ENCODE measurements around the gene C16orf82.

The C16orf82 gene

GRCh38 chr16:27113341-27113841, 46.7 kb downstream of the C16orf82 start:
- H3K36me3 ChIP-seq (ENCODE audit: control insufficient read depth, insufficient read depth, low read length) = no peaks in the 10 kb centered on the region
- no peak overlapping the region for H3K4me3 ChIP-seq (ENCODE audit: low read length)
- no peak overlapping the region for H3K27ac ChIP-seq (ENCODE audit: low read depth, low read length)
- no peaks in the 10 kb centered on the region for H3K27me3 ChIP-seq (ENCODE audit: control insufficient read depth, insufficient read depth, low read length)
- H3K9ac ChIP-seq (ENCODE audit: low read length) = no peak overlapping the region
- peaks cover 2% of the 10 kb centered on the region for H3K4me1 ChIP-seq (ENCODE audit: control insufficient read depth, insufficient read depth, low read length)

DNA sequence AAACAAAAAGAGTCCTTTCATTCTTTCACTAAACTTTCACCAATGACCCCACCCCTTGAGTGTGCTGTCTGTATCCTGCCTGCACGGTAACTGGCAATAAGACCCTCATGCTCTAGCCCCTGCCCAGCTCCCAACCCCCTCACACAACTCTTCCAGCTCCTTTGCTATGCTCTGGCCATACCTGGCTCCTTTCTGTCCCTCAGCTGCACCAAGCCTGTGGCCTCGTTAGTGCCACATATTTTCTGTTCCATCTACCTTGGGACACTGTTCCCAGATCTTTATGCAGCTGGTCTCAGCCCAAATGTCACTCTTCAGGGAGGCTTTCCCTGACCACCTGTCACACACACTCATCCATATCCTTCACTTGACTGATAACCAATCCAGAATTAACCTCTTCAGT, 47.3 kb downstream of the C16orf82 start:
- H3K36me3 ChIP-seq (ENCODE audit: control insufficient read depth, insufficient read depth, low read length) = no peaks in the 10 kb centered on the region
- no peak overlapping the region for H3K4me3 ChIP-seq (ENCODE audit: low read length)
- no peaks in the 10 kb centered on the region for H3K27me3 ChIP-seq (ENCODE audit: control insufficient read depth, insufficient read depth, low read length)

DNA sequence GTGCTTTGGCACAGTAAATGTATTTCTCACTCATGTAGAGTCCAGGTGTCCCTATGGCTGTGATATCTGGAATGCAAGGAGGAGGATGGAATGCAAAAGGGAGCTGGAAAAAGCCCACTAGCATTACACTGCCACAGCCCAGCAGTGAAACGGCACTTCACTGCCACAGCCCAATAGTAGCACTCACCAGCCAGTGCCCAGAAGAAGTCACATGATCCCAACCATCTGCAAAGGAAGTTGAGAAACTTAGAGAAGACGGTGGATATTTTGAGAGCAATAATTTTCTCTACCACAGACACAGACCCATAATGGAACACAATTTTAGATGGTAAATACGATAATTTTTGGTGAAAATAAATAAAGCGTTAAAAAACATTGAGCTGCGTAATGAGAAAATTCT, 51.8 kb downstream of the C16orf82 start:
- H3K4me3 ChIP-seq (ENCODE audit: low read length) = no peak overlapping the region
- H3K9ac ChIP-seq (ENCODE audit: low read length) = no peak overlapping the region
- H3K27me3 ChIP-seq (ENCODE audit: control insufficient read depth, insufficient read depth, low read length) = no peaks in the 10 kb centered on the region
- H3K27ac ChIP-seq (ENCODE audit: low read depth, low read length) = no peak overlapping the region
- H3K4me1 ChIP-seq (ENCODE audit: control insufficient read depth, insufficient read depth, low read length) = no peaks in the 10 kb centered on the region
- H3K36me3 ChIP-seq (ENCODE audit: control insufficient read depth, insufficient read depth, low read length) = no peaks in the 10 kb centered on the region

More for the DNA sequence above, 47.3 kb downstream of the C16orf82 start:
- Histone ChIP-seq H3K9ac (ENCODE audit: low read length) (no peak overlapping the region), H3K27ac (ENCODE audit: low read depth, low read length) (no peak overlapping the region), H3K4me1 (ENCODE audit: control insufficient read depth, insufficient read depth, low read length) (peaks cover 2% of the 10 kb centered on the region)

Data from rectal smooth muscle tissue (tissue), 1 donor.